HUES48 (cell line): Measurements from ENCODE around the gene PAGE4.

ENCODE experiments used
- H3K27ac ChIP-seq: one replicate; pipeline ENCODE4 v1.7.0; 2013; ENCODE audit warnings: low read depth, low read length, inconsistent platforms
- H3K27me3 ChIP-seq: 2 replicates; pipeline ENCODE4 v1.6.1; 2013; ENCODE audit warnings: mild to moderate bottlenecking, low read length; ENCODE audit not compliant: control insufficient read depth, insufficient read depth
- H3K36me3 ChIP-seq: 2 replicates; pipeline ENCODE4 v1.6.1; 2013; ENCODE audit warnings: low read length; ENCODE audit not compliant: control insufficient read depth, insufficient read depth
- H3K4me1 ChIP-seq: 2 replicates; pipeline ENCODE4 v1.6.1; 2013; ENCODE audit warnings: mild to moderate bottlenecking, low read length; ENCODE audit not compliant: control insufficient read depth, insufficient read depth
- H3K4me3 ChIP-seq: 2 replicates; pipeline ENCODE4 v1.5.1; 2013; ENCODE audit warnings: mild to moderate bottlenecking, low read depth, low read length
- H3K9ac ChIP-seq: 2 replicates; pipeline ENCODE4 v1.6.1; 2013; ENCODE audit warnings: mild to moderate bottlenecking, low read depth, low read length, moderate library complexity
- H3K9me3 ChIP-seq: 2 replicates; pipeline ENCODE4 v1.6.1; 2013; ENCODE audit warnings: low read length; ENCODE audit not compliant: control insufficient read depth, insufficient read depth

The PAGE4 gene

DNA sequence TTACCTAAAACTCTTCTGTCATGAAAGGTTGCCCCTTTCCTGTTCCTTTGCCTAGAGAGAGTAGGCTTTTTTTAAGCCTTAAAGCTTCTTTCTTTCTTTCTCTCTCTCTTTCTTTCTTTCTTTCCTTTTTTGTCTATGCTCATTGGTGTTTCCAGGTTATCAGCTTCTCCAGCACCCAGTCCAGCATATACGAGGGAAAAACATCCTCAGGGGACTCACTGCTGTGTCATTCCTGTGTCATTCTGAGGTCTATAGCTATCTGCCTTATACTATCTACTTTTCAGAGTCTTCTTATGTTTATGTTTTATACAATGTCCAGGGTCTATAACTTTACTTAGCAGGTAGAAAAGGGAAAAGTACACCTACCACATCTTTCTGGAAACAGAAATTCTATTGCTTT is 39.6 kb downstream of the PAGE4 start:
- no peak overlapping the region for H3K27ac ChIP-seq
- no peaks in the 10 kb centered on the region for H3K27me3 ChIP-seq
- H3K9me3 ChIP-seq = peaks cover 36% of the 10 kb centered on the region
- H3K36me3 ChIP-seq = no peaks in the 10 kb centered on the region
- no peak overlapping the region for H3K9ac ChIP-seq
- H3K4me3 ChIP-seq = no peak overlapping the region
- no peaks in the 10 kb centered on the region for H3K4me1 ChIP-seq

- Histone ChIP-seq H3K27ac (no peak overlapping the region), H3K4me3 (no peak overlapping the region), H3K9ac (no peak overlapping the region), H3K9me3 (0 out of 2 replicates have a peak, but pooled peaks cover 14% of the 10 kb centered on the region), H3K4me1 (no peaks in the 10 kb centered on the region), H3K27me3 (no peaks in the 10 kb centered on the region), H3K36me3 (0 out of 2 replicates have a peak, but pooled peaks cover 3% of the 10 kb centered on the region)
Observed at GRCh38 chrX:49876750-49877149, 47.6 kb downstream of the PAGE4 start.

DNA sequence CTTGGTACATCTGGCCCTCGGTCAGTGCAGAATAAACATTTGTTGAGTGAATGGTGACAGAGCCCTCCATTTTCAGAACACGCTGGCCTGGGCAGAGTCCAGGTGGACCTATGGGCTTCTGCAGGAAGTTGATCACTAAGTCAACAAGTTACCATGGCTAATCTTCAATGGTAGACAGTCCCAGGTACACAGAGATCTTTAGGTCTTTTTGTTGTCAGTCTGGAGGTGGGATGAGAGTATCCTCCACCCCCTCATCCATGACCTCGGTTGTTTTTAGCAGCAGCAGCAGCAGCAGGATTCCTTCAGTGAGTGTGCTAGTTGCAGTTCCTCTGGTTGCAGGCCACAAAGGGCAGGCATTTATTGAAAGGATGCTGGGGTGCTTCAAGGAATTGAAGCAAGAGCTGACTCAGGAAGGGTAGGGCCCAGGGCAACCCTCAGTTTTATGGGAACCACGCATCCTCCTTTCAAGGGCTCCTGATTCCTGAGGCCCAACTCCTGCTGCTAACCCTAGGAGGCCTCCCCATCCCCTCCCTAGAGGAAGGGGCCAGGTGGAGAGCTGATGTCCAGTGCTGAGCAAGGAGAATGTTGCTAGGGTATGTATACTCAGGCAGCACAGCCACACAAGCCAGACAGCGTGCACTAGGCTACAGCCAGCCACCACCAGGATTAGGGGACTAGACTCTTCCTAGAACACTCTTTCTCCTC is 48.4 kb downstream of the PAGE4 start:
- Histone ChIP-seq H3K36me3 (0 out of 2 replicates have a peak, but pooled peaks cover 3% of the 10 kb centered on the region), H3K27ac (no peak overlapping the region), H3K9me3 (0 out of 2 replicates have a peak, but pooled peaks cover 14% of the 10 kb centered on the region), H3K4me1 (no peaks in the 10 kb centered on the region), H3K4me3 (no peak overlapping the region), H3K9ac (no peak overlapping the region), H3K27me3 (no peaks in the 10 kb centered on the region)

DNA sequence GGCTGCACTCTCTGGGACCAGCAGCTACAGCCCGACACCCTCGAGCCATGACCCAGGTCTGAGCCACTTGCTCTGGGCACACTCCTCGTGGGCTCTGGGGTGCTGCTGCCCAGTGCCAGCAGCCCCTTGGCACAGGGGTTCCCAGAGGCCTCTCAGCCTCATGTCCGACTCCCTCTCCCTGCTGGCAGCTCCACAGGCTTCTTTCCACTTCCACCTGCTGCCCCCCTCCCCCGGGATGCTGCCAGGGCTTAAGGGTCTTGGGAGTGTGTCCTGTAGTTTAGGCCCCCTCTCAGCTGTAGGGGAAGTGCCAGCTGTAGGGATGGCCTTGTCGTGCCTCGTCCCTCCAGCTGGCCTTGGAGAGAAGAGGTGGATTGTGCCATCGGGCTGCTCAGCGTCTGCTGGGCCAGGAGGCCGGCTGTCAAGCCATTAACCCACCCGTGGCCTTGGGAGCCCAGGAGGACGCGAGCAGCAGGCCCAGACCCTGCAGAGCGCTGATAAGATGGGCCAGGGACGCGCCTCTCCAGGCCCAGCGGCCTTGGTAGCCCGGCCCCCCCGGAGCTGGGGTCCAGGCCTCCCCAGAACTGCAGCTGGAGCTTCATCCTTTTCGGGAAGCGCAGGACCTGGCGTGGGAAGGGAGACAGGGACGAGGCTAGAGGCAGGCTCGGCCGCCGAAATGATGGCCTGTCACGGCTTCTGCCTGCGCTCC is 49.2 kb downstream of the PAGE4 start:
- Histone ChIP-seq H3K4me1 (no peaks in the 10 kb centered on the region), H3K4me3 (peak overlapping the region; percentile 77), H3K9me3 (peaks cover 13% of the 10 kb centered on the region; the same call in 1 of the 2 replicates), H3K36me3 (0 out of 2 replicates have a peak, but pooled peaks cover 3% of the 10 kb centered on the region), H3K9ac (no peak overlapping the region), H3K27me3 (no peaks in the 10 kb centered on the region), H3K27ac (no peak overlapping the region)

DNA sequence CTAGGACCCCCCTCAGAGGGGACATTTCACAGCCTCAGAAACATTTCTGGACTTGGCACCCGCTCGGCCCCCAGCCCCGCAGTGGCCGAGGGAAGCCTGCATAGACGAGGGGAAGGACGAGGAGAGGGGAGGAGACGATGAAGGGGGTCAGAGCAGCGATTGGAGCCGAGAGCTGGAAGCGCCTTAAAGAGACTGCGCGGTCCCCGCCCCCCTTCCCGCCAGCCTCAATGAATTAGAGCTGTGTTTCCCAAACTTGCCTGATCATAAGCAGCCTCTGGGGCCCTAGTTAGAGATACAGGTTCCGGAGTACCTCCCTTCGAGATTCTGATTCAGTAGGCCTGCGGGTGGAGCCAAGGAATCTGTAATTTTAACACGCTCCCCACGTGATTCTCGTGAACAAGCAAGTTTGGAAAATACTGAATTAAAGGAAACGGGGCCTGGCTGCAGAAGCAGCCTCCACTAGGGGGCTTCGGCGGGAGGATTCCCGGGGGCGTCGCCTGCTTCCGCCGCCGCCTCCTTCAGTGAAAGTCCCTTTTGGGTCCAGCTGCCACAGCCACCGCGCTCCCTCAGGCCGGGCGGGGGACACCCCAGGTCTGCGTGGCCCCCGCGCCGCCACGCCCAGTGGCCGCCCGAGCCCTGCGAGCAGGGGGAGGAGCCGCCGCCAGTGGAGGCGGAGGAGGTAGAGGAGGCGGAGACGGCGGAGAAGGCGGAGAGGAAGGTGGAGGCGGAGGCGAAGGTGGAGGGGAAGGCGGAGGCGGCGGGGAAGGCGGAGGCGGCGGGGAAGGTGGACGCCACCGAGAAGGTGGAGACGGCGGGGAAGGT is 49.9 kb downstream of the PAGE4 start, which contains the start of gene USP27X:
USP27X (plus strand) TSS at position 651 of the 822 bp plus-strand sequence. CDS start 824 bp downstream, outside the sequence.
- Histone ChIP-seq H3K4me1 (no peaks in the 10 kb centered on the region), H3K9me3 (peaks cover 11% of the 10 kb centered on the region; the same call in 1 of the 2 replicates), H3K9ac (no peak within 1 kb of the TSS), H3K36me3 (0 out of 2 replicates have a peak, but pooled peaks cover 3% of the 10 kb centered on the region), H3K27me3 (no peaks in the 10 kb centered on the region), H3K27ac (peak within 1 kb of the TSS; percentile 83), H3K4me3 (peak within 1 kb of the TSS; percentile 77)

DNA sequence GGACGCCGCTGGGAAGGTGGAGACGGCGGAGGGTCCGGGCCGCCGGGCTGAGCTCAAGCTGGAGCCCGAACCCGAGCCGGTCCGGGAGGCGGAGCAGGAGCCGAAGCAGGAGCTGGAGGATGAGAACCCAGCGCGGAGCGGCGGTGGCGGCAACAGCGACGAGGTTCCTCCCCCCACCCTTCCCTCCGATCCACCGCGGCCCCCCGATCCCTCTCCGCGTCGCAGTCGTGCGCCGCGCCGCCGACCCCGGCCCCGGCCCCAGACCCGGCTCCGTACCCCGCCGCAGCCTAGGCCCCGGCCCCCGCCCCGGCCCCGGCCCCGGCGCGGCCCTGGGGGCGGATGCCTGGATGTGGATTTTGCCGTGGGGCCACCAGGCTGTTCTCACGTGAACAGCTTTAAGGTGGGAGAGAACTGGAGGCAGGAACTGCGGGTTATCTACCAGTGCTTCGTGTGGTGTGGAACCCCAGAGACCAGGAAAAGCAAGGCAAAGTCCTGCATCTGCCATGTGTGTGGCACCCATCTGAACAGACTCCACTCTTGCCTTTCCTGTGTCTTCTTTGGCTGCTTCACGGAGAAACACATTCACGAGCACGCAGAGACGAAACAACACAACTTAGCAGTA is 50.7 kb downstream of the PAGE4 start:
- Histone ChIP-seq H3K27ac (no peak overlapping the region), H3K4me3 (peak overlapping the region; percentile 77), H3K9ac (no peak overlapping the region), H3K4me1 (no peaks in the 10 kb centered on the region), H3K27me3 (no peaks in the 10 kb centered on the region), H3K9me3 (peaks cover 11% of the 10 kb centered on the region; the same call in 1 of the 2 replicates), H3K36me3 (0 out of 2 replicates have a peak, but pooled peaks cover 3% of the 10 kb centered on the region)

DNA sequence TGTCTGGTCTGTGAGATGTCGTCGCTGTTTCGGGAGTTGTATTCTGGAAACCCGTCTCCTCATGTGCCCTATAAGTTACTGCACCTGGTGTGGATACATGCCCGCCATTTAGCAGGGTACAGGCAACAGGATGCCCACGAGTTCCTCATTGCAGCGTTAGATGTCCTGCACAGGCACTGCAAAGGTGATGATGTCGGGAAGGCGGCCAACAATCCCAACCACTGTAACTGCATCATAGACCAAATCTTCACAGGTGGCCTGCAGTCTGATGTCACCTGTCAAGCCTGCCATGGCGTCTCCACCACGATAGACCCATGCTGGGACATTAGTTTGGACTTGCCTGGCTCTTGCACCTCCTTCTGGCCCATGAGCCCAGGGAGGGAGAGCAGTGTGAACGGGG is 51.6 kb downstream of the PAGE4 start:
- H3K9ac ChIP-seq = no peak overlapping the region
- no peak overlapping the region; the same call in 1 of the 2 replicates for H3K4me3 ChIP-seq
- no peaks in the 10 kb centered on the region for H3K27me3 ChIP-seq
- H3K36me3 ChIP-seq = 0 out of 2 replicates have a peak, but pooled peaks cover 3% of the 10 kb centered on the region
- no peaks in the 10 kb centered on the region for H3K4me1 ChIP-seq
- H3K27ac ChIP-seq = no peak overlapping the region
- peaks cover 11% of the 10 kb centered on the region; the same call in 1 of the 2 replicates for H3K9me3 ChIP-seq
